Activated CD8-positive, alpha-beta memory T cell treated with anti-CD3 and anti-CD28 coated beads, Interleukin-2, amount 50 U/mL, for 4 hours (primary cell): ENCODE data around the gene AGMO.

Source experiments
- DNase-seq: peaks from one replicate; pipeline ENCODE4 v3.0.0-alpha.2; 2020

AGMO gene

DNA sequence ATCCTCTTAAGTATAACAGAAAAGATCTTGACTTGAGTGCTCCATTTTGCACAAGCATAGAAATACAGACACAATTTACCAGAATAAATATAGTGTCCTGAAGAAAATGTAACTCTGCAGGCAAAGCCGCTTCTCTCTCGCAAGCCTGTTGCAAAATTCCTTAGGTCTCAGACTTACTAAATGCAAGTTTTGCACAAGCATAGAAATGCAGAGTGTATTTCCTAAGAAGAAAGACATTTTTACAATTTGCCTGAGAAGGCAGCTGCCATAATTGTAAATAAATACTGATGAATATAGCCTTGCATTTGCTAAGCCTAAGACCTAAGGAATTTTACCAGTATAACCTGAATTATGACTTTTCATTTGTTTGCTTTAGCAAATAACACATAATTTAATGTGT lies 67.1 kb downstream of the AGMO start:
- no peak for DNase-seq

DNA sequence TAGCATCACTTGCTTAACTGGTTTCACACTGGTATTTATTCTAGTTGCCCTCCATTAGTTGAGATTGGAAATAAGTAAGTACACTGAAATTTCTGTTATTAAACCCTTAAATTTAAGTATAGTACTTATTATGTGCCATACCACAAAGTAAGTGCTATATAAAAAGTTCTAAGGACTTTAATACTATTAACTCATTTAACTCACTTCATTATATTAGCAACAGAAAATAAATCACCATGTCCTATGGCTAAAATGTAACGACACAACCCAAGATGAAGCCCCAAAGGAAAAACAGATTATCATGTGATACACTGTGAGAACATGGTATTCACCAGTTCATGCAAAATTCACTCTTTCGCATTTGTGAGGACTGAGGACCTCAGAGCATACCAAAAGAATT lies 70.5 kb downstream of the AGMO start:
- no peak for DNase-seq

DNA sequence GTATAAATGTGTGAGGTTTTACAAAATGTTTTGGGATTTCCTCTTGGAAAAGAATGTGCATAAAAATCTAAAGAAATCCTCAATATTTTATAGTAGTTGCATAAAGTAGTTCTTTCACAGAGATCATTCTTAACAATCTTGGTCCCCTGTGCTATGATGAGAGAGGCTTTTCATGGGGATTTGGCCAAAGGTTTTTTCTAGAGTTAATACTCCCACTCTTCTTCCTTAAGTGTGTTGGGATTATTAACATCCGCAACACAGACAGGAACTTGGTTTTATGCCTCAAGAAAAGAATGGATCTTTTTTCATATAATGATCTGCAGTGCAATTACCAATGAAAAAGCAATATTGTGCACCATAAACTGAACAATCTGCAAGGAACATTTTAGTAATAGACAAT lies 71.5 kb downstream of the AGMO start:
- DNase-seq = no peak

DNA sequence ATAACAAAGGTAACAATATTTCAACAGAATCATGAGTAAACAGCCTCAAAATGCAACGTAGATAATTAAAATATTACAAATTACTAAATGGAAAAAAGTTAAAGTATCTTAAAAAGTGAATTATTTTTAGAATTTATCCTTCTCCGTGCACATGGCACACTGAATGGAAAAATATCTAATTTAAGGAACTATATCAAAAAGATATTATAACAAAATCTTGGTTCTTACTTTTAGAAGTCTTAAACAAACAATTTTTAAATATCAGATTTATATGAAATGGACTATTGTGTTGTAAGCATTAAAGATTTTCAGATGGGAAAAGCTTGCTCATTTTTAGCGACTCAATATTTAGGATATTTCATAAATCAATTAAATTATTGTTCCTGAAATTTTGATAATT lies 72.0 kb downstream of the AGMO start:
- no peak for DNase-seq

DNA sequence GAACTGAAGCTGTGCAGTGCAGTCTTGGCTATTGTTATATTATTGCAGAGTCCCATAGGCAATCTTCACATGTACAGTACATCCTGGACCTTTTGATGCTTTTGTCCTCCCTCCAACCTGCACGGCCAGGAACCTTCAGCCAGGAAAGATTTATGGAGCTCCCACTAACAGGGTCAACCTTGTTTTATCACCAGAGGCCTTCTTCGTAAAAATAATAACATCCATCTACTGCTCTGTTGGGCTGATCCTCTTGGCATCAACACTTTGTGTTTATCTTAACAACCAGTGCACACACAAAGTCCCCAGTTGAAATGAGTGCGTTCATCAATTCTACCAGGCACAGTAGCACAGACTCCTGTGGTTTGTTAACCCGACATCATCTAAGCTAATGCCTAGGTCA lies 72.4 kb downstream of the AGMO start:
- no peak for DNase-seq

DNA sequence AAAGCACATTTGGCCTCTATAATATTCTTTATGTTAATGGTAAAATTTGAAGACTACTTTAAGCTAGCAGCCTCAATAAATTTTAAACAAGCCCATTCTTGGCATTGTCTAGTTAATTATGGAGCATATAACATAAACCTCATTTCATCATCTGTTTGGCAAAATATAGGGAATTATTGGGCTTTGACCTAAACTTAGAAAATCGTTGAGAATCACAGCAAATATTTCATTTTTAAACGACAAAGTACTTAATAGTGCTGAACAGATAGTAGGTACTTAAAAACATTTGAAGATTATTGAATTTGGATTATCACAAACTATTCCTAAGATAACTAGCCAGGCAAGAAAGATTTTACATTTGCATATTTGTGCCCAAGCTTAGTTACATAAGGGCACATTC lies 73.4 kb downstream of the AGMO start:
- DNase-seq = no peak

DNA sequence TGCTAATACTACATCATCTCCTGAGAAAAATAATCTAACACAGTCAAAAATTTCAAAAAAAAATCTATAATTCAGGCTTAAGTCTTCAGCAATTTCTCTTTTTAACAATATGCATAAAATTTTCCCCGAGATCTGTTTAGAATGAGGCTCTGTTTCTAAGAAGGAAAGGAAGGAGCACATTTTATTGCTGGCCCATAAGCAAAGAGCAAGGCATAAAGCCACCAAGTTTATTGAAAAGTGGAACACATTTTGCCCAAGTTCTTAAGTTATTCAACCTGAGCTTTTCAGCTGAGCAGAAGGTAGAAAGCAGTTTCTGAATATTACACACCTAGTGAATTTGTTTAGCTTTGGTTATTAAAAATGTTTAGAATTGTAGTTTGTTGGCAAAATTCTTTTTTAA lies 73.9 kb downstream of the AGMO start:
- DNase-seq = no peak

DNA sequence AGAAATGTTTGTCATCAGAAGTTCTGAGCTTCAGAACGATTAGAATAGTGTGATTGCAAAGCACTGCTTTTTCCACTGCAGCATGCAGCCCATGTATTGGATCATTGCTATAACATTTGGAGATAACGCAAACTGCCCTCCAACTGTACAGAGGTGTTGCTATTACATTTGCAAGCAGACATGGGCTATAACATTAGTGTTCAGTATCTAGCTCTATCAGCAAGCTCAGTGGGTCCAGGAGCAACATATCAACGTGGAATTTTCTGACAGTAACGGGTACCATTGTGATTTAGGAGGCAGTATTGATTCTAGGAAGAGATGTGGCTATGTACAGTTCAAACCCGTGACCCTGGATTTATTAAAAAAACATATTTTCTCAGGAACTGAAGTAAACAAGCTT lies 75.8 kb downstream of the AGMO start:
- no peak for DNase-seq

DNA sequence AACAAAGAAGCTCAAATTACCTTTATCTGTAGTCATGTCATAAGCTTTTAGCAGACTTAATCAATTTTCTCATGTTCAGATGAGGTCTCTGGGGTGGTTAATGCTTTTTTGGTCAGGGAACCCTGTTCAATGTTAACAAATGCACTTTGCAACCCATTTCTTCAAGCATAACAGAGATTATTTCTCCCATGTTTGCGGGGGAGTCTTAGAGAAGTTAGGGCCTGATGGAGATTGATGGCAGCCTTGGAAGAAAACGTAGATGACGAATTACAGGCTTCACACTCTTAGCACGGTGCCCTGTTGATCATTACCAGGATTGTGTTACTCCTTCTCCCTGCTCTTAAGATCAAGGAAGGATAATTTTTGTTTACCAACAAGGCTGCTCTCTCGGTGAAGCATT lies 76.4 kb downstream of the AGMO start:
- no peak for DNase-seq

DNA sequence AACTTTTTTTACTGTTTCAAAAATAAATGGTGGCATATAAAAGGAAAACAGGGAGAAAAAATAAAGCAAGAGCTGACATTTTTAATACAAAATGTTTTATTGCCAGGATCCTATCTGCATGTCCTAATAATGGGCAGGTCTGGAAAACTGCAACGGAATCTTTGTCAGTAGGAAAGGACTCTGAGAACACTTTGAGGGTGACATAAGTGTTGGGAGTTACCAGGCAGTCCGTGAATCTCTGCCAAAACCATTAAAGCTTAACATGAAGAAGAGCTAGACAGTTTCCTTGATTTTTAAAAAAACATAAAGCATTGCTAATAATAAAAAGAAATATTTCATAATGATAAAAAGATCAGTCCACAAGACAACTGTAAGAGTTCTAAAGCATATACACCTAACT lies 80.7 kb downstream of the AGMO start:
- no peak for DNase-seq

DNA sequence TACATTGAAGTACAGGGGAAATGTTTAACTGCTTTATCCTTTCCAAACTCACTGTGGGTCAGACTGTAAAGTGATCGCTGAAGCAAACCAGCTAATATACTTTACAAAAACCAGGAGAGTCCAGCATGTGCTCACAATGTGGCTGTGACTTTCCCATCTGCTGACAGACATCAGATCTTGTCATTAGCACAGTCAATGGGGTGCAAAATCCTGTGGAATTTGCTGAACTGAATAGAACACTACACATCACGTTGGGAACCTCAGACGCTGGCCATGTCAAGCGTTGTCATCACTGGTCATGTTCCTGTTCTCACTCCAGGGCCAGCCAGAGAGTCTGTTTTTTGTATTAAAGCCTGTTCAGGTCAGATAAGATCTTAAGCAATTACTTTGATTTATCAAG lies 83.4 kb downstream of the AGMO start:
- no peak for DNase-seq

DNA sequence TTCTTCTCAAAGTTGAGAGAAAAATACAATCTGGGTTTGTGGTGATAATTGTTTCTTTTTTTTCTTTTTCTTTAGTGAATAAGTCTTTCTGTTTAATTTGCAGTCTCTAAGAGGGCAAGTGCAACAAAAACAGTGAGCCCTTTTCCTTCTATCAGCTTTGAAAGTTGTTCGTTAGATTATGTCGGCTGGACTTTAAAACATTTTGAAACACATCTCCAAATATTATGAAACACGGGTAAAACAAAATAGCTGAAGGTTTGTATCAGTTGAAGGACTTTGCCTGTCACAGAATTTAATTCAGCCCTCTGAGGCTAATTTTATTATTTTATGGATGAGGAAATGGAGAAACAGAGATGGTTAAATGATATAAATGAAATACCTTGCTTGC lies 85.3 kb downstream of the AGMO start:
- no peak for DNase-seq

DNA sequence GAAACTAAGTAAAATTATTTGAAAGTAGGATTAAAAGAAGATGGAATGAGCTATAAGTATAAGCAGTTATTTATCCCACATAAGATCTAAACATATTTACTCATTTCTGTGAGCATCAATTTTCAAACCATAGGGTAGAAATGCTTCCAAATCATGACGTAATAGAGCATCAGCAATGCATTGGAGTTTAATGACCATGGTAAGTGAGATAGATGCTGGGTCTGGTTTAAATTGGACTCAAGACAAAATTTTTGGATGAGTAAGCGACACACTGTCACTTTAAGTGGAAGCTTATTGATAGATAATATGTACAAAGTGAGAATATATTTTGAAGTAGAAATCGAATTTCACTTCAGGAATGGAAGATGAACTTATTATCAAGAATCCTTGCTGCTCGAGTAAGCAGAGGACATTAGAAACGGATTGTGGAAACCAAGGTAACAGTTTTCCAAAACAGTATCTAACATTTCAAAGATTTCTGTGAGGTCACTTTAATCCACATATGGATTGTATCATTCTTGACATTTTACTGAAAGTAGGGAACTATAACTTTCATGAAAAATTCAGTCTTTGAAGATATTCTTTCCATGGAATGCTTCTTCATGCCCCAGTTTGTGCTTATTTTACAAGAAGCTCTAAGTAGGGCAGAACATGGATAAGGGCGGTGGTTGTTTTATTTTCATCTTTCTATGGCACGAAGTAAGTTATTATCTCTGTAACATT lies 85.8 kb downstream of the AGMO start:
- no peak for DNase-seq

DNA sequence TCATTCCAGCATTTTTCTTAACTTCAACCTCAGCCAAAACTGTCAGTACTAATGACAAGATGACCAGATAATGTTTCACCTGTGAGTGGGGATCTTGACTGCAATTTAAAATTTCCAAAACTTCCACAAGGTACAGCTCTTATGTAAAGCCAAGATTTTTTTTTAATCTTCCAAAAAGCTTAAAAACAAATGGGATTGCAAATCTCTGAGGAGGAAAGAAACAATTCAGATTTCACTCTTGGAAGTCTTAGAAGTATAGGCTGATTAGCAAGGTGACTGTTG lies 90.2 kb downstream of the AGMO start:
- no peak for DNase-seq

DNA sequence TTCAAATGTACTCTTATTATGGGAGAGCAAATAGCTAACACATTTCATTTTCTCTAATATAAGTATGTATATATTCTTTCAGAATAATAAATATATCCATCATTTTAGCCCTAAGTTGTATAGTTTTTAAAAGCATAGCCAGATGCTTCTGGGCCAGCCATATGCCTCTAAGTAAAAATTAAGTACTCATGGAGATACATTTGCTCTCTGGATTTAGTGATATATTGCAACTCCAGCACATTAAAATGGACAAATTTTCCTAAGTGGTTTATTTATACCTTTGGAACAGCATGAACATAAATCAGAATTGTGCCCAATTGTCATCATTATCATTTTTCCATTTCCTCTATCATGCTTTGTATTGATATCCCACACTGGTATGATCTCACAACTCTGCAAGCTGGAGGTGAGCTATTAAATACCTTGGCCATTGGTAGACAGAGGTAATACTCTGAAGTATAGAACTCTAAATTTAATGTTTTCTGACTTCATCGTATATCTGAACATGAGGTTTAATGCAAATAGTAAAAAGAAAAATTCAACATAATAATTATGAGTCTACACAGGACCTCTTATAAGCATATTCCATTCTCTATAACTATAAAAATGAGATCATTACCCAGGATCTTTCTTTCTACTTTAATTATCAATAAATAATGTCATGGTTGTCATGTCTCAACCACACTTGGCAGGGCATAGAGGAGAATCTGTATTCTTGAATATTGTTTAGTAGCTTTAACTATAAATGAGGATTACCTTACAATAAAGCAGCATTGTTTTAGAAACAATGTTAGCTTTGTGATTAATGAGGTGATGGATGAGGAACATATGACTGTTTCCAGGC lies 90.8 kb downstream of the AGMO start:
- DNase-seq = no peak

DNA sequence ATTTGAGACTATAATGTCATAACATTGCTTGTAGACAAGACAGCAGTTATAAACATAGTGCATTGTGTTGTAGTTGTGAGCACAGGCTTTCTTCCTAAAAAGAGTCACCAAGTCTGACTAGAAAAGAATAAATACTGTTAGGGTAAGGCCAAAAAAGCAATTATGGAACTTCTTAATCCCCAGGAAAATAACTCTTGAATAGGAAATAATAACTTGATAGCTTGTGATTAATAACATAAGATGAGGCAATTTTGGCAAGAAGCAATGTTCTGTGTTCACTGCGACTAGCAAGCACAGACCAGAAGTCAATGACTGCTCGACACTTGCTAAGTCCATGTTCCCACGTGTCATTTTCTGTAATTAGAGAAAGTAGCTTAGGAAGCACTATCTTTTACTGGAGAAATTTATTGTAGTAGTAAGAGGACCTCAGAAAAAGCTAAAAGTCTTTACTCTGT lies 97.1 kb downstream of the AGMO start:
- no peak for DNase-seq

DNA sequence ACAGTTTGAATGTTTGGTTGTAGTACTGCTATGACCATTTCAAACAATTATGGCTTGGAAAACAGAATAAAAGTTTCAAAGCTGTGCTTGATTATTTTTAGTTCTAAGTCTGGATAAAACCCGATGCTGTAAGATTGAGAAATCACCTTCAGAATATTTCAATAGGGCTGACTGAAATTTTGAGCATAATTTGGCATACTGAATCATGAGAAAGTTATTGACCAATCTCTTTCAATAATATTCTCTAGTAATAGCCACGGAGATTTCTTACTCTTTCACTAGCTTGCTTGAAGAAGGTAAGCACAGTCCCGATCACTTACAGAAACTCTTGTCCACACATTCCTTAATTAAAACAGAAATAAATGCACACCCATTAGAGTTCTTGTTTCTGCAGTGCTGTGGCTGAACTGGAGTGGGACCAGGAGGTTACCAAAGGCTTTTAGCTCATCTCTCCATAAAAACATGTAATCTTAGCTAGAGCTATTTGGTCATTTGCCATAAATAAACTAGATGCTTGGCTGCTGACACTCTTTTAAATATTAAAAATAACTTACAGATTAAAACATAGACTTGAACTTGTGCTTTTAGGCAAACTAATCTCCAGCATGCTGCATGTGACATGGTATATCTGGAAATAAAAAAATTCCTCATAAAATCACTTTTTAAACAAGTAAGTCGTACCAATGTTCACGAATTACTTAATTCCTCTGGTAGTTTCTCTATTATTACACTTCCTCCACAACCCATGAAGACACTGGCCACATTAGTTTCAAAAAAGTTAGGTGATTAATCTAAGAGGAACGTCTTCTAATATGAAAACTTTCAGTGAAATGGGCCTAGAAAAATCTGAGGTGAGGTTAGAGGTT lies 97.8 kb downstream of the AGMO start:
- no peak for DNase-seq

DNA sequence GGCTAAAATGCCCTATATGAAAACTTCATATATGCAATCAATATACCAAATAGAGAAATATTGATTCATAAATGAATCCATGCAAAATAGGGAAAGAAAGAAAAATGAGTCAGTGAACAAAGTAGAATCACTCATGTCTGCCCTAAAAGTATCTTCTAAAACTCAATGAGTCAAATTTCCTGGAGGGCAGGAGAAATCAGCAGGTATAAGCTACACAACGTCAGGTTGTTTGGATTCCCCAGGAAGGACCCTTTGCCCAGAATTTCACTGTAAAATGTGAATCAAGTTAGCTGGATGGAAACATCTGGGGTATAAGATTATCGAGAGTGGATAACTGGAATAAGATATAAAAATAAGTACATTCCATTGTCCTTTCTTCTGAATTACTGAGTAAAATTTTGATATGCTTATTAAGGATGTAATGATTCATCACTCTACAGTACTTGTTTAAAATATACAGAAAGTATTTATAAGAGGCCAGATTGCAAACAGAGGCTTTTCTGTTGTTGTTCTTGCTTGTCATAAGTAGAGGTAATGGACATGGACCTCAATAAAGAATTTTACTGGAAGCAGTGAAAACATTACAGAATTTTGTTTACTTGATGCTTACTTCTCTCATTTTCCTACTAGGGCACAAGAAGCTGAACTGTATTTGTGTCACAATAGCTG lies 99.0 kb downstream of the AGMO start:
- DNase-seq = no peak

DNA sequence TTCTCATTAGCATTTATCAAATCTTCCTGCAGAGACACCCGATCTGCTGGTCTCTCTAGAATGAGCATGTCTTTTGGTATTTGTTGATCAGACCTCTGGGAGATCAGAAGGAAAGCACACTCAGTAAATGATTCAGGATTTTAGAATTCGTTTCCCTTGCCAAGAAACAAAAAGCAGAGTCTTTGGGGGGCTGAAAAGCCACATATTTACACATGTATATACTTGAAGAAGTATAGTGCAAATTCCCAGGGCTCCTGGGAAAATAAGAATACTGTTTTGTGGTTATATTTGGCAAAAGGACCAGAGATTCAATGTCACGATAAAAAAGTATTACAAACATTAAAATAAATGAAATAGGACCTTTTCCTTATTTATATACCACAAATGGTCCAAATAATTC lies 100.2 kb downstream of the AGMO start:
- DNase-seq = no peak

DNA sequence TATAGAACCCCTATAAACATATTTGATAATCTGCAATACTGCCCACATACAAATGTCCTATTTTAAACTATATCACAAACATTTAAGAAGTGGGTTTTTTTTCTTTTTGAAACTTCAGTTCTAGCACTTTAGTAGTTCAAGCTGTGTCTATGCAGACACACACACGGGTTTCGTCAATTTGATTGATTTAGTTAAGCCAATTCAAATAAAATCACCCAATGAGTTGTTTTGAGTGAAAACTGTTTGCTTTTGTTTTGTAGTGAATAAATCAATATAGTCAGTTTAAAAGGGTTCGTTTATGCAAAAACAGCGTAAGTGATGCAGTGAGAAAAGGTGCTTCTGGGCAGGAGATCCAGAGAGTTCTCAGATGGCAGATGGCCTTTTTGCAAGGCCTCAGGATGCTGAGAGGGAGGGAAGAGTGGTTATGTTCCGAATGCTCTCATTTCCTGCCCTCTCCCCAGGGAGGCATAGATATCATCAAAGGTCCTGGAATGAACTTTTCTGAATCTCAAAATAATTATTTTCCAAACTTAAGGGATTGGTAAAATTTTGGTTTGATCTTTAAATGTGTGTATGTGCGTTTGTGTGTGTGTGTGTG lies 102.7 kb downstream of the AGMO start:
- no peak for DNase-seq

DNA sequence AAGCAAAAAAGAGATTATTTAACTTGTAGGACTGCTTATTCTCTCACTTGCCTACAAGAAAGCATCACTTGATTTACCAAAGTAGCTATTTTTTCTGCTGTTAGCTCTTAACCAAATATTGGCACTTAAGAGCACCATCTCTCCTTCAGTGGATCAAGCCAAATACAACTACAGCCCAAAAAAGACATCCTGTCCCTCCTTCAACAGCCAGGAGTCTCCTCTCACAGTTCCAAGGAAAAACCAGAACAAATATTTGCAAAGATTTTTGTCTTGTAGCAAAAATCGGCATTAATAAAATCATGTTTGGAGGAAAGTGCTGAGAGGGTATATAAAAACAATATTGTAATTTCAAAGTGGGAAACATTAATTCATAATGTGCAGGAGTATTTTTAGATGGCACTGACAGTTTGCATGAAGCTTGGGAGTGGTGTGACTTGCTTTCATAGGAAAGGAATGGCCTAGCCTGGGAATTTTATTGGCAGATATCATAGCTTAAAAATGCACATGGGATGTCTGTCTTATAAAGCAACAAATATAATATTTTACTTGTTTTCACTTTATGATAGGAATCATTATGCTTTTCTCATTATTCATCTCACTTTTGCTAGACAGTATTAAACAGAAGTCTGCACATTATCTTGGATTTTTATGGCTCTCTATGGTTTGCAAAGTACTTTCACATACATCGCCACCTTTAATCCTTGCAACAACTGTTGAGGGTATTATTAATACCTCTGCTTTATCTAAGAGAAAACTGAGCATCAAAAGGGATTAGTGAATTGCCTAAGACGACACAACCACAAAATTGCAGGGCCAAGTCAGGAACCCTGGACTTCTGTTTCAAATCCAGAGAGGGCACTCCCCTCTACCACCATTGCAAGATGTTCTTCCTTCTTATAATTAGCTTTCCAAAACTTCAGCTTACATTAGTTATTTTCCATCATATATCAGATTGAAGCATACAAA lies 103.5 kb downstream of the AGMO start:
- no peak for DNase-seq

DNA sequence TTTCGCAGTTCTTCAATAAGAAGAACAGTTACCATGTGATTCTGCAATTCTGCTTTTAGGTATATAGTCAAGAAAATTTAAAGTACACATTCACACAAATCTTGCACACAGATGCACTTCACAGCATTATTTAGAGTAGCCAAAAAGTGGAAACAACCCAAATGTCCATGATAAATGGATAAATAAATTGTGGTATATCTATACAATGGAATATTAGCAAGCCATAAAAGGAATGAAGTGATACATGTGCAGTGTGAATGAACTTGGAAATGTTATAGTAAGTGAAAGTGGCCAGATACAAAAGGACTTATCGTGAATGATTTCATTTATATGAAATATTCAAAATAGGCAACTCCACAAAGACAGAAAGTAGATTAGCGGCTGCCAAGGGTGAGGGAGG lies 109.1 kb downstream of the AGMO start:
- DNase-seq = no peak
